ENCODE results near the gene MRPL43.

MRPL43 gene

DNA sequence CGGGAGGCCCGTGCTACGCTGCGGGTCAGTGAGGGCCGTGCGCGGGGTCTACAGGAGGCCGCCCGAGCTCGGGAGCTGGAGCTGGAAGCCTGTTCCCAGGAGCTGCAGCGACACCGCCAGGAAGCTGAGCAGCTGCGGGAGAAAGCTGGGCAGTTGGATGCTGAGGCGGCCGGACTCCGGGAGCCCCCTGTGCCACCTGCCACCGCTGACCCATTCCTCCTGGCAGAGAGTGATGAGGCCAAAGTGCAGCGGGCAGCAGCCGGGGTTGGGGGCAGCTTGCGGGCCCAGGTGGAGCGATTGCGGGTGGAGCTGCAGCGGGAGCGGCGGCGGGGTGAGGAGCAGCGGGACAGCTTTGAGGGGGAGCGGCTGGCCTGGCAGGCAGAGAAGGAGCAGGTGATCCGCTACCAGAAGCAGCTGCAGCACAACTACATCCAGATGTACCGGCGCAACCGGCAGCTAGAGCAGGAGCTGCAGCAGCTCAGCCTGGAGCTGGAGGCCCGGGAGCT, 19.3 kb upstream of the MRPL43 start:
- H3K4me3 Mint-ChIP-seq, result no peak overlapping the region
- no peaks in the 10 kb centered on the region for H3K27me3 Mint-ChIP-seq (ENCODE audit: low read depth)
- H3K36me3 Mint-ChIP-seq (ENCODE audit: low read depth), result peaks cover 20% of the 10 kb centered on the region
- H3K9me3 Mint-ChIP-seq, result no peaks in the 10 kb centered on the region
- TF ChIP-seq, protein P1, sequence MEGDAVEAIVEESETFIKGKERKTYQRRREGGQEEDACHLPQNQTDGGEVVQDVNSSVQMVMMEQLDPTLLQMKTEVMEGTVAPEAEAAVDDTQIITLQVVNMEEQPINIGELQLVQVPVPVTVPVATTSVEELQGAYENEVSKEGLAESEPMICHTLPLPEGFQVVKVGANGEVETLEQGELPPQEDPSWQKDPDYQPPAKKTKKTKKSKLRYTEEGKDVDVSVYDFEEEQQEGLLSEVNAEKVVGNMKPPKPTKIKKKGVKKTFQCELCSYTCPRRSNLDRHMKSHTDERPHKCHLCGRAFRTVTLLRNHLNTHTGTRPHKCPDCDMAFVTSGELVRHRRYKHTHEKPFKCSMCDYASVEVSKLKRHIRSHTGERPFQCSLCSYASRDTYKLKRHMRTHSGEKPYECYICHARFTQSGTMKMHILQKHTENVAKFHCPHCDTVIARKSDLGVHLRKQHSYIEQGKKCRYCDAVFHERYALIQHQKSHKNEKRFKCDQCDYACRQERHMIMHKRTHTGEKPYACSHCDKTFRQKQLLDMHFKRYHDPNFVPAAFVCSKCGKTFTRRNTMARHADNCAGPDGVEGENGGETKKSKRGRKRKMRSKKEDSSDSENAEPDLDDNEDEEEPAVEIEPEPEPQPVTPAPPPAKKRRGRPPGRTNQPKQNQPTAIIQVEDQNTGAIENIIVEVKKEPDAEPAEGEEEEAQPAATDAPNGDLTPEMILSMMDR (IDR thresholded peaks at IDR 0.05; ENCODE audit: unreplicated experiment in 3 of 3), result no peak
- peak overlapping the region in 1 of 3 experiments; percentile 45 for H3K27ac Mint-ChIP-seq
- H3K4me1 Mint-ChIP-seq, result peaks cover 8% of the 10 kb centered on the region

DNA sequence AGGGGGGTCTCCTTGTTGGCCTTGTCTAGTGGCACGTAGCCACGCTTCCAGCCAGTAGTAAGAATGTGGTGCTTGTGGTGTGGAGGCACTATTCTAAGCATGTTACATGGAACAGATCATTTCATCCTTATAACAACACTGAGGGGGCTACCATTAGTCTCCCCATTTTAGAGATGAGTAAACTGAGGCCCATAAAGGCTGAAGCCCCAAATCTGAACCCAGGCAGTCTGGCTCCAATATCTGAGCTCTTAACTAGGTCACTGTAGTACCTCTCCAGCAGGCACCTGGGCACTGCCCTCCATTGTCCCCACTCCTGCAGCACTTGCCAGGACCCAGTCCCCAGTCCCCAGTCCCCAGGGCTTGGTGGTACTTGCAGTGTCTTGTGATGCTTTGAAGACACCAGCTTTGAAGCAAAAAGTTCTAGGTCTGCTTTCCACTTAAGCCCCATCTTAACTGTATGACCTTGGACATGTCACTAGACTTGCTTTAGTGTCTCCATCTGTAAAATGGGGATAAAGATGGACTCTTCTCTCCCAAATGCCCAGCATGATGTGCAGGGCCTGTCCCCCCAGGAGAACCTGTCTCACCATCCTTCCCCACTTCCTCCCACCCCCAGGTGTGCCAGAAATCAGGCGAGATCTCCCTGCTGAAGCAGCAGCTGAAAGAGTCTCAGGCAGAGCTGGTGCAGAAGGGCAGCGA, 18.7 kb upstream of the MRPL43 start:
- Mint-ChIP-seq H3K9me3 (no peaks in the 10 kb centered on the region), H3K4me3 (no peak overlapping the region), H3K36me3 (ENCODE audit: low read depth) (peaks cover 20% of the 10 kb centered on the region), H3K27me3 (ENCODE audit: low read depth) (no peaks in the 10 kb centered on the region), H3K27ac (no peak overlapping the region), H3K4me1 (peaks cover 14% of the 10 kb centered on the region)
- TF ChIP-seq, protein P1 (IDR thresholded peaks at IDR 0.05; ENCODE audit: unreplicated experiment in 3 of 3), result no peak

- peaks cover 17% of the 10 kb centered on the region for H3K4me1 Mint-ChIP-seq
- peaks cover 20% of the 10 kb centered on the region for H3K36me3 Mint-ChIP-seq (ENCODE audit: low read depth)
- H3K27me3 Mint-ChIP-seq (ENCODE audit: low read depth), result no peaks in the 10 kb centered on the region
- H3K9me3 Mint-ChIP-seq, result no peaks in the 10 kb centered on the region
- TF ChIP-seq, protein P1 (IDR thresholded peaks at IDR 0.05; ENCODE audit: unreplicated experiment in 3 of 3), result no peak
- no peak overlapping the region for H3K4me3 Mint-ChIP-seq
- H3K27ac Mint-ChIP-seq, result no peak overlapping the region
Measured at GRCh38 chr10:101005361-101005760, 18.1 kb upstream of the MRPL43 start.

- no peaks in the 10 kb centered on the region for H3K9me3 Mint-ChIP-seq
- TF ChIP-seq, protein P1 (IDR thresholded peaks at IDR 0.05; ENCODE audit: unreplicated experiment in 3 of 3), result no peak
- H3K4me1 Mint-ChIP-seq, result peaks cover 18% of the 10 kb centered on the region
- H3K36me3 Mint-ChIP-seq (ENCODE audit: low read depth), result peaks cover 20% of the 10 kb centered on the region
- no peak overlapping the region for H3K27ac Mint-ChIP-seq
- H3K4me3 Mint-ChIP-seq, result no peak overlapping the region
- no peaks in the 10 kb centered on the region for H3K27me3 Mint-ChIP-seq (ENCODE audit: low read depth)
Measured at GRCh38 chr10:101003639-101004206, 16.4 kb upstream of the MRPL43 start.

DNA sequence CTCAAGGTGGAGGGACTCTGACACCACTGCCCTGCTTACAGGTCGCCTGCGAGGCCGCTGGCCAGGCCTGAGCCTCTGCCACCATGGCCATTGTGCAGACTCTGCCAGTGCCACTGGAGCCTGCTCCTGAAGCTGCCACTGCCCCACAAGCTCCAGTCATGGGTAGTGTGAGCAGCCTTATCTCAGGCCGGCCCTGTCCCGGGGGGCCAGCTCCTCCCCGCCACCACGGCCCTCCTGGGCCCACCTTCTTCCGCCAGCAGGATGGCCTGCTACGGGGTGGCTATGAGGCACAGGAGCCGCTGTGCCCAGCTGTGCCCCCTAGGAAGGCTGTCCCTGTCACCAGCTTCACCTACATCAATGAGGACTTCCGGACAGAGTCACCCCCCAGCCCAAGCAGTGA, 15.2 kb upstream of the MRPL43 start:
- H3K36me3 Mint-ChIP-seq (ENCODE audit: low read depth), result peaks cover 20% of the 10 kb centered on the region
- no peaks in the 10 kb centered on the region for H3K27me3 Mint-ChIP-seq (ENCODE audit: low read depth)
- H3K27ac Mint-ChIP-seq, result no peak overlapping the region
- no peaks in the 10 kb centered on the region for H3K9me3 Mint-ChIP-seq
- H3K4me1 Mint-ChIP-seq, result peaks cover 23% of the 10 kb centered on the region
- peak overlapping the region in 1 of 3 experiments; percentile 56 for H3K4me3 Mint-ChIP-seq
- TF ChIP-seq, protein P1 (IDR thresholded peaks at IDR 0.05; ENCODE audit: unreplicated experiment in 3 of 3), result no peak
